A549 (cell line): Measurements from ENCODE around the gene CCDC120. TPM values are rescaled to one million over a fixed set of nuclear protein-coding genes. Genes with fewer than 3 reads are reported as not detected.

Source experiments
- BHLHE40 ChIP-seq: IDR thresholded peaks from 2 replicates; pipeline ENCODE4 v1.6.1; 2012; ENCODE audit warnings: low read depth, low read length, inconsistent platforms
- FOXS1 ChIP-seq: fragments of 250-450 bp; sonication (Bioruptor Pico); IDR thresholded peaks from 2 replicates; pipeline ENCODE4 v1.5.0; 2020; ENCODE audit warnings: mild to moderate bottlenecking, moderate library complexity
- GATA3 ChIP-seq: IDR thresholded peaks from 2 replicates; pipeline ENCODE4 v1.6.1; 2012; ENCODE audit warnings: borderline replicate concordance
- HEYL ChIP-seq: fragments of 250-450 bp; sonication (Bioruptor Pico); IDR thresholded peaks from 2 replicates; pipeline ENCODE4 v1.8.0; 2021; ENCODE audit warnings: mild to moderate bottlenecking, moderate library complexity
- KDM5A ChIP-seq: fragments of 200-600 bp; sonication (generic); IDR thresholded peaks from 2 replicates; pipeline ENCODE4 v1.6.1; 2016; ENCODE audit warnings: antibody characterized with exemption, mild to moderate bottlenecking
- PHF8 ChIP-seq: fragments of 200-600 bp; sonication (generic); IDR thresholded peaks from 2 replicates; pipeline ENCODE4 v1.6.1; 2016; ENCODE audit warnings: low read depth, mild to moderate bottlenecking, antibody characterized with exemption, moderate library complexity, borderline replicate concordance
- POLR2A ChIP-seq: IDR thresholded peaks from 2 replicates; pipeline ENCODE4 v1.6.1; 2012; ENCODE audit warnings: mild to moderate bottlenecking, low read length
- RAD21 ChIP-seq, 2 experiments: fragments of >200 bp in 1 of 2; sonication (Bioruptor Twin) in 1 of 2; formaldehyde crosslinking in 1 of 2; IDR thresholded peaks in 1 of 2; conservative IDR thresholded peaks in 1 of 2; 2 replicates in 1 of 2; 3 replicates in 1 of 2; pipeline ENCODE4 v1.6.1; 2012 to 2018; ENCODE audit warnings: inconsistent platforms in 1 of 2
- RCOR1 ChIP-seq: fragments of 150-350 bp; IDR thresholded peaks from 2 replicates; pipeline ENCODE4 v1.6.1; 2014; ENCODE audit warnings: antibody characterized with exemption, low read length, low read depth
- RNF2 ChIP-seq: fragments of 200-600 bp; sonication (generic); IDR thresholded peaks from 2 replicates; pipeline ENCODE4 v1.6.1; 2016; ENCODE audit warnings: low read depth, mild to moderate bottlenecking, antibody characterized with exemption, moderate library complexity, borderline replicate concordance
- TFCP2L1 ChIP-seq: fragments of 250-450 bp; sonication (Bioruptor Pico); IDR thresholded peaks from 2 replicates; pipeline ENCODE4 v1.5.0; 2021; ENCODE audit warnings: mild to moderate bottlenecking
- TP53 ChIP-seq: fragments of 250-450 bp; sonication (Bioruptor Pico); IDR thresholded peaks from 2 replicates; pipeline ENCODE4 v1.5.0; 2021; ENCODE audit warnings: mild to moderate bottlenecking, moderate library complexity
- ZNF302 ChIP-seq: fragments of 250-450 bp; sonication (Bioruptor Pico); IDR thresholded peaks from 2 replicates; pipeline ENCODE4 v1.9.0; 2021; ENCODE audit warnings: inconsistent platforms, mild to moderate bottlenecking, moderate library complexity
- polyA plus RNA-seq, 4 experiments: library from polyadenylated mRNA; depleted of rRNA in 3 of 4; stranded (reverse); fragments of >200 nt; fragmentation: RNase III in 1 of 4; extraction: RNeasy Plus Mini Kit Qiagen cat#74134 plus additional on column Dnase treatment in 1 of 4; gene quantifications; 2 replicates in 3 of 4; 3 replicates in 1 of 4; pipeline ENCODE4 v1.2.3, GENCODE V29; 2011 to 2017
- TF ChIP-seq, protein P1 (sequence below): fragments of 250-450 bp; sonication (Bioruptor Pico); IDR thresholded peaks from 2 replicates; pipeline ENCODE4 v1.5.0; 2020; ENCODE audit warnings: low read depth, mild to moderate bottlenecking, moderate library complexity
- TF ChIP-seq, protein P2 (sequence below): IDR thresholded peaks from 2 replicates; pipeline ENCODE4 v1.6.1; 2012; ENCODE audit warnings: low read depth, borderline replicate concordance
- TF ChIP-seq, protein P3 (sequence below): fragments of >200 bp; sonication (Bioruptor Twin); formaldehyde crosslinking; IDR thresholded peaks from 3 replicates; pipeline ENCODE4 v1.6.1; 2016
- TF ChIP-seq, protein P4 (sequence below): fragments of >200 bp; sonication (Bioruptor Twin); formaldehyde crosslinking; IDR thresholded peaks from 3 replicates; pipeline ENCODE4 v1.5.1; 2016
- TF ChIP-seq, protein P5 (sequence below): fragments of 150-350 bp; IDR thresholded peaks from 2 replicates; pipeline ENCODE4 v1.6.1; 2014; ENCODE audit warnings: low read depth, mild to moderate bottlenecking, low read length
- TF ChIP-seq, protein P6 (sequence below): fragments of 450-650 bp; IDR thresholded peaks from 2 replicates; pipeline ENCODE4 v1.6.1; 2014; ENCODE audit warnings: antibody characterized with exemption

The CCDC120 gene
- polyA plus RNA-seq, 2 of the 4 experiments (the other 2 are of a cell fraction), result 1.6 to 4.1 TPM

DNA sequence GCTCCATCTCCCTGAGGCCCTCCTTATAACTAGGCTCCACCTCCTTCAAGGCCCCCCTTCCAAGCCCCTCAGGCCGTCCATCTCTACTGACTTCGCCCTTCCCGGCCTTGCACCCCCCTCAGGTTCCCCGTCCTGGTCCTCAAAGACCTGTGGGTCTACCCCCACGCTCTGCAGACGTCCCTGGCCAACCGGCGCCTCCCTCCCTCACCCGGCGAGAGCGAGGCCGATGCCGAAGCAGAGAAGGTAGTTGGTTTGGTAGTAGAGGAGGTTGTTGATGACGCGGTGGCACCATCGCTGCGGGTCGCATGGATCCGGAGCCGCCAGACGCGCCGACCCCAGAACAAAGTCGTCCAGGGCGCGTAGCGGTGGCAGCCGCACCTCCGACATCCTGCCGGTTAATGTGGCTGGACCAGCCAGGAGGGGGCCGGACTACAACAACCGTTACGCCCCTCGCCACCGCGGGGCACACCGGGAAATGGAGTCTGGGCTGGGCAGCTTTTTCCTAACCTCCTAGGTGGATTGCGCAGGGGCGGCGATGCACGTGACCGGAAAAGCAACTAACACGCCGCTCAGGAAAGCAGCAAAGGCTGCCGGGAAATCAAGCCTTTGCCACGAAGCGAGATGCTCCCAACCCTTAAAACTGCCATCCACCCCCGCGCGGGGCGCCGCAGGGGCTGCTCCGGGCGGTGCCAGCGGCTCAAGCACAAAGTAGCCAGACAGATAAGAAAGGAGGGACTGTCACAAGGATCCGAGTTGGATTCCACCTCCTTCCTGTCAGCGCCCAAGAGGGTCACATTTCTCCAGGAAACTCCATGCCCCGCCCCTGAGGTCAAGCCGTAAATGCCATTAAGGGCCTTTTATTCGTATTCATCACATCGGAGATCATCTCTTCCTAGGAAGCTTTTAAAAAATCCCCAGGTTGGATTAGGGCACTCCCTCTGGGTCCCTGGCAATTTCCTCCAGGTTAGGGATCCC is 15.1 kb downstream of the CCDC120 start, which contains the start of gene PRAF2 (continued):
- TF ChIP-seq BHLHE40, result peak; percentile 56
- TF ChIP-seq RNF2, result peak; percentile 62; the same call in 1 of the 2 replicates
- TF ChIP-seq, protein P1, sequence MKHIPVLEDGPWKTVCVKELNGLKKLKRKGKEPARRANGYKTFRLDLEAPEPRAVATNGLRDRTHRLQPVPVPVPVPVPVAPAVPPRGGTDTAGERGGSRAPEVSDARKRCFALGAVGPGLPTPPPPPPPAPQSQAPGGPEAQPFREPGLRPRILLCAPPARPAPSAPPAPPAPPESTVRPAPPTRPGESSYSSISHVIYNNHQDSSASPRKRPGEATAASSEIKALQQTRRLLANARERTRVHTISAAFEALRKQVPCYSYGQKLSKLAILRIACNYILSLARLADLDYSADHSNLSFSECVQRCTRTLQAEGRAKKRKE (CRISPR knock-in tag), result peak; percentile 99
- TF ChIP-seq, protein P2, sequence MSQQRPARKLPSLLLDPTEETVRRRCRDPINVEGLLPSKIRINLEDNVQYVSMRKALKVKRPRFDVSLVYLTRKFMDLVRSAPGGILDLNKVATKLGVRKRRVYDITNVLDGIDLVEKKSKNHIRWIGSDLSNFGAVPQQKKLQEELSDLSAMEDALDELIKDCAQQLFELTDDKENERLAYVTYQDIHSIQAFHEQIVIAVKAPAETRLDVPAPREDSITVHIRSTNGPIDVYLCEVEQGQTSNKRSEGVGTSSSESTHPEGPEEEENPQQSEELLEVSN, result peak; percentile 97
- TF ChIP-seq, protein P3, sequence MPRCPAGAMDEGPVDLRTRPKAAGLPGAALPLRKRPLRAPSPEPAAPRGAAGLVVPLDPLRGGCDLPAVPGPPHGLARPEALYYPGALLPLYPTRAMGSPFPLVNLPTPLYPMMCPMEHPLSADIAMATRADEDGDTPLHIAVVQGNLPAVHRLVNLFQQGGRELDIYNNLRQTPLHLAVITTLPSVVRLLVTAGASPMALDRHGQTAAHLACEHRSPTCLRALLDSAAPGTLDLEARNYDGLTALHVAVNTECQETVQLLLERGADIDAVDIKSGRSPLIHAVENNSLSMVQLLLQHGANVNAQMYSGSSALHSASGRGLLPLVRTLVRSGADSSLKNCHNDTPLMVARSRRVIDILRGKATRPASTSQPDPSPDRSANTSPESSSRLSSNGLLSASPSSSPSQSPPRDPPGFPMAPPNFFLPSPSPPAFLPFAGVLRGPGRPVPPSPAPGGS, result peak; percentile 42; the same call in 1 of the 3 replicates
- TF ChIP-seq, protein P4, sequence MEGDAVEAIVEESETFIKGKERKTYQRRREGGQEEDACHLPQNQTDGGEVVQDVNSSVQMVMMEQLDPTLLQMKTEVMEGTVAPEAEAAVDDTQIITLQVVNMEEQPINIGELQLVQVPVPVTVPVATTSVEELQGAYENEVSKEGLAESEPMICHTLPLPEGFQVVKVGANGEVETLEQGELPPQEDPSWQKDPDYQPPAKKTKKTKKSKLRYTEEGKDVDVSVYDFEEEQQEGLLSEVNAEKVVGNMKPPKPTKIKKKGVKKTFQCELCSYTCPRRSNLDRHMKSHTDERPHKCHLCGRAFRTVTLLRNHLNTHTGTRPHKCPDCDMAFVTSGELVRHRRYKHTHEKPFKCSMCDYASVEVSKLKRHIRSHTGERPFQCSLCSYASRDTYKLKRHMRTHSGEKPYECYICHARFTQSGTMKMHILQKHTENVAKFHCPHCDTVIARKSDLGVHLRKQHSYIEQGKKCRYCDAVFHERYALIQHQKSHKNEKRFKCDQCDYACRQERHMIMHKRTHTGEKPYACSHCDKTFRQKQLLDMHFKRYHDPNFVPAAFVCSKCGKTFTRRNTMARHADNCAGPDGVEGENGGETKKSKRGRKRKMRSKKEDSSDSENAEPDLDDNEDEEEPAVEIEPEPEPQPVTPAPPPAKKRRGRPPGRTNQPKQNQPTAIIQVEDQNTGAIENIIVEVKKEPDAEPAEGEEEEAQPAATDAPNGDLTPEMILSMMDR, result no peak
- TF ChIP-seq ZNF302 (CRISPR knock-in tag), result peak; percentile 96
- TF ChIP-seq HEYL, result peak; percentile 86
- TF ChIP-seq, protein P5, sequence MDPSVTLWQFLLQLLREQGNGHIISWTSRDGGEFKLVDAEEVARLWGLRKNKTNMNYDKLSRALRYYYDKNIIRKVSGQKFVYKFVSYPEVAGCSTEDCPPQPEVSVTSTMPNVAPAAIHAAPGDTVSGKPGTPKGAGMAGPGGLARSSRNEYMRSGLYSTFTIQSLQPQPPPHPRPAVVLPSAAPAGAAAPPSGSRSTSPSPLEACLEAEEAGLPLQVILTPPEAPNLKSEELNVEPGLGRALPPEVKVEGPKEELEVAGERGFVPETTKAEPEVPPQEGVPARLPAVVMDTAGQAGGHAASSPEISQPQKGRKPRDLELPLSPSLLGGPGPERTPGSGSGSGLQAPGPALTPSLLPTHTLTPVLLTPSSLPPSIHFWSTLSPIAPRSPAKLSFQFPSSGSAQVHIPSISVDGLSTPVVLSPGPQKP, result no peak
- TF ChIP-seq RAD21 (conservative IDR thresholded peaks at IDR 0.05 in 1 of 2, IDR thresholded peaks at IDR 0.05 in 1 of 2), result 0 out of 5 replicates have a peak, but pooled peaks of 1 of the 2 experiments have one; percentile 10
- TF ChIP-seq KDM5A, result no peak
- peak; percentile 43; the same call in 1 of the 2 replicates for TF ChIP-seq PHF8
- no peak for TF ChIP-seq RCOR1
- TF ChIP-seq POLR2A, result peak; percentile 63
- peak; percentile 92 for TF ChIP-seq TP53 (CRISPR knock-in tag)
- peak; percentile 77; the same call in 1 of the 2 replicates for TF ChIP-seq TFCP2L1 (CRISPR knock-in tag)
- TF ChIP-seq, protein P6, sequence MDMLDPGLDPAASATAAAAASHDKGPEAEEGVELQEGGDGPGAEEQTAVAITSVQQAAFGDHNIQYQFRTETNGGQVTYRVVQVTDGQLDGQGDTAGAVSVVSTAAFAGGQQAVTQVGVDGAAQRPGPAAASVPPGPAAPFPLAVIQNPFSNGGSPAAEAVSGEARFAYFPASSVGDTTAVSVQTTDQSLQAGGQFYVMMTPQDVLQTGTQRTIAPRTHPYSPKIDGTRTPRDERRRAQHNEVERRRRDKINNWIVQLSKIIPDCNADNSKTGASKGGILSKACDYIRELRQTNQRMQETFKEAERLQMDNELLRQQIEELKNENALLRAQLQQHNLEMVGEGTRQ, result peak; percentile 90
- TF ChIP-seq FOXS1 (CRISPR knock-in tag), result peak; percentile 82
- peak; percentile 20; the same call in 1 of the 2 replicates for TF ChIP-seq GATA3
